CD4-positive, alpha-beta memory T cell (primary cell): ENCODE data around the gene HIP1. TPM values are rescaled to one million over a fixed set of nuclear protein-coding genes. Genes with fewer than 3 reads are reported as not detected.
"Not testable (repeated sequence)": the region's sequence is repeated elsewhere in the genome, so short reads cannot be mapped to it uniquely, and the experiment has no call there.

Experiments
- CTCF ChIA-PET: fragments of 350-600 bp; sonication (Branson Sonifier 250); formaldehyde crosslinking; loops from one replicate; lab custom pipeline; 2021; ENCODE audit warnings: inconsistent platforms; ENCODE audit not compliant: partially characterized antibody; lab: Charles Lee
- POLR2A ChIA-PET: fragments of 350-600 bp; sonication (Branson Sonifier 250); formaldehyde crosslinking; loops from one replicate; lab custom pipeline; 2021; ENCODE audit not compliant: partially characterized antibody; lab: Charles Lee
- DNase-seq, 5 donors: peaks; one replicate each; pipeline versions ENCODE4 v3.0.0 to v3.0.0-alpha.2; 2020 to 2022; ENCODE audit warnings: mixed read lengths in 1 of 5
- H3K27ac ChIP-seq: one replicate; pipeline ENCODE4 v1.7.0; 2013; ENCODE audit warnings: low read depth, low read length
- H3K27me3 ChIP-seq: 2 replicates; pipeline ENCODE4 v1.7.0; 2013; ENCODE audit warnings: mild to moderate bottlenecking, low read length, moderate library complexity; ENCODE audit not compliant: insufficient read depth
- H3K36me3 ChIP-seq: 2 replicates; pipeline ENCODE4 v1.7.0; 2013; ENCODE audit warnings: mild to moderate bottlenecking, low read length, moderate library complexity; ENCODE audit not compliant: insufficient read depth
- H3K4me1 ChIP-seq: 2 replicates; pipeline ENCODE4 v1.7.0; 2013; ENCODE audit warnings: mild to moderate bottlenecking, low read length, moderate library complexity; ENCODE audit not compliant: insufficient read depth
- H3K4me3 ChIP-seq, 2 donors: one replicate each; pipeline ENCODE4 v1.7.0; 2013; ENCODE audit warnings: low read length in 2 of 2, mild to moderate bottlenecking in 1 of 2
- H3K9me3 ChIP-seq, 2 donors: one replicate each; pipeline ENCODE4 v1.7.0; 2013; ENCODE audit warnings: low read length in 2 of 2, control low read depth in 1 of 2; ENCODE audit not compliant: control insufficient read depth in 1 of 2
- H3K27ac Mint-ChIP-seq, 7 donors: one replicate each; pipeline ENCODE4 v1.8.0; 2020 to 2021; ENCODE audit warnings: mixed read lengths in 7 of 7, mild to moderate bottlenecking in 6 of 7, inconsistent platforms in 3 of 7, moderate library complexity in 3 of 7
- H3K27me3 Mint-ChIP-seq, 2 donors: one replicate each; pipeline ENCODE4 v1.8.0; 2020 to 2021; ENCODE audit warnings: mixed read lengths in 2 of 2
- H3K36me3 Mint-ChIP-seq, 2 donors: one replicate each; pipeline ENCODE4 v1.8.0; 2020 to 2021; ENCODE audit warnings: mixed read lengths in 2 of 2, inconsistent platforms in 1 of 2, mild to moderate bottlenecking in 1 of 2
- H3K4me1 Mint-ChIP-seq, 4 donors: one replicate each; pipeline ENCODE4 v1.8.0; 2020 to 2021; ENCODE audit warnings: mixed read lengths in 4 of 4, mild to moderate bottlenecking in 1 of 4
- H3K4me3 Mint-ChIP-seq, 8 donors: one replicate each; pipeline ENCODE4 v1.8.0; 2020 to 2021; ENCODE audit warnings: mixed read lengths in 8 of 8, mild to moderate bottlenecking in 7 of 8, moderate library complexity in 6 of 8, inconsistent platforms in 3 of 8
- H3K9me3 Mint-ChIP-seq, 8 donors: one replicate each; pipeline ENCODE4 v1.8.0; 2020 to 2021; ENCODE audit warnings: mixed read lengths in 8 of 8, mild to moderate bottlenecking in 5 of 8, inconsistent platforms in 3 of 8, moderate library complexity in 1 of 8
- intact Hi-C: fragments of 100-400 bp; cut with micrococcal nuclease; formaldehyde crosslinking; loops from one replicate; pipeline ENCODE4 v1.15.1; 2023
- polyA plus RNA-seq, 2 donors: library from polyadenylated mRNA; unstranded; fragments of 300-500 nt; fragmentation: Illumina TruSeq; gene quantifications; one replicate each; pipeline ENCODE4 v1.2.3, GENCODE V29; 2021
- total RNA-seq, 2 experiments: library from RNA; stranded (reverse); gene quantifications; one replicate each; pipeline ENCODE4 v1.2.3, GENCODE V29; 2021

Gene HIP1
- total and polyA plus RNA-seq, 4 experiments from 2014 or later = 2.2 to 3.5 (median 3.1) TPM; not detected in 1

GRCh38 chr7:75567948-75568595, 170.7 kb downstream of the HIP1 start:
- ChIA-PET CTCF (no interaction called here), POLR2A (no interaction called here)
- no peak overlapping the region for H3K4me3 ChIP-seq
- H3K9me3 Mint-ChIP-seq = peaks cover 0 to 13% (median 7%) of the 10 kb centered on the region in 8 donors
- H3K9me3 ChIP-seq = no peaks in the 10 kb centered on the region
- H3K36me3 ChIP-seq = no peaks in the 10 kb centered on the region
- H3K4me3 Mint-ChIP-seq = no peak overlapping the region
- peaks cover 13 to 20% of the 10 kb centered on the region in 2 donors for H3K36me3 Mint-ChIP-seq
- intact Hi-C loops = no loop called here
- H3K27me3 Mint-ChIP-seq = no peaks in the 10 kb centered on the region
- no peaks in the 10 kb centered on the region for H3K27me3 ChIP-seq
- no peaks in the 10 kb centered on the region for H3K4me1 ChIP-seq
- H3K27ac Mint-ChIP-seq = no peak overlapping the region
- no peak overlapping the region for H3K27ac ChIP-seq
- DNase-seq = no peak
- H3K4me1 Mint-ChIP-seq = no peaks in the 10 kb centered on the region

GRCh38 chr7:75565132-75565837, 173.5 kb downstream of the HIP1 start:
- CTCF ChIA-PET = no interaction called here

GRCh38 chr7:75563171-75563570, 175.6 kb downstream of the HIP1 start:
- no peak overlapping the region for H3K4me3 Mint-ChIP-seq
- H3K27ac ChIP-seq = no peak overlapping the region

More at GRCh38 chr7:75565132-75565837, 173.5 kb downstream of the HIP1 start:
- Mint-ChIP-seq H3K9me3 (peaks cover 0 to 34% (median 20%) of the 10 kb centered on the region in 8 donors), H3K27me3 (no peaks in the 10 kb centered on the region), H3K36me3 (peaks cover 26 to 35% of the 10 kb centered on the region in 2 donors), H3K4me1 (no peaks in the 10 kb centered on the region), H3K4me3 (no peak overlapping the region), H3K27ac (no peak overlapping the region)
- H3K27me3 ChIP-seq = no peaks in the 10 kb centered on the region
- no peak overlapping the region for H3K27ac ChIP-seq
- H3K4me1 ChIP-seq = no peaks in the 10 kb centered on the region
- DNase-seq = no peak
- H3K36me3 ChIP-seq = no peaks in the 10 kb centered on the region
- peaks cover 0 to 6% of the 10 kb centered on the region in 2 donors for H3K9me3 ChIP-seq
- POLR2A ChIA-PET = interaction anchor here (0.7 kb wide), 1 partner anchor 164 kb away, joined by 3 read pairs; no protein-coding TSS in a partner anchor
- H3K4me3 ChIP-seq = no peak overlapping the region
- intact Hi-C loops = no loop called here

GRCh38 chr7:75559976-75560365, 178.8 kb downstream of the HIP1 start:
- Histone ChIP-seq H3K4me1 (no peaks in the 10 kb centered on the region), H3K27ac (no peak overlapping the region), H3K9me3 (peaks cover 0 to 6% of the 10 kb centered on the region in 2 donors), H3K36me3 (no peaks in the 10 kb centered on the region), H3K4me3 (no peak overlapping the region), H3K27me3 (no peaks in the 10 kb centered on the region)
- no peaks in the 10 kb centered on the region for H3K4me1 Mint-ChIP-seq
- peaks cover 26 to 43% of the 10 kb centered on the region in 2 donors for H3K36me3 Mint-ChIP-seq
- H3K9me3 Mint-ChIP-seq = peaks cover 0 to 34% (median 20%) of the 10 kb centered on the region in 8 donors
- H3K27me3 Mint-ChIP-seq = no peaks in the 10 kb centered on the region
- intact Hi-C loops = no loop called here
- H3K4me3 Mint-ChIP-seq = no peak overlapping the region
- POLR2A ChIA-PET = no interaction called here
- H3K27ac Mint-ChIP-seq = no peak overlapping the region
- CTCF ChIA-PET = no interaction called here
- no peak for DNase-seq

More at GRCh38 chr7:75563171-75563570, 175.6 kb downstream of the HIP1 start:
- Histone ChIP-seq H3K4me1 (no peaks in the 10 kb centered on the region), H3K9me3 (peaks cover 0 to 6% of the 10 kb centered on the region in 2 donors), H3K27me3 (no peaks in the 10 kb centered on the region), H3K4me3 (no peak overlapping the region), H3K36me3 (no peaks in the 10 kb centered on the region)
- no peak for DNase-seq
- Mint-ChIP-seq H3K36me3 (peaks cover 26 to 35% of the 10 kb centered on the region in 2 donors), H3K27me3 (no peaks in the 10 kb centered on the region), H3K4me1 (no peaks in the 10 kb centered on the region), H3K9me3 (peaks cover 0 to 34% (median 20%) of the 10 kb centered on the region in 8 donors), H3K27ac (no peak overlapping the region)
- intact Hi-C loops = no loop called here
- ChIA-PET POLR2A (no interaction called here), CTCF (no interaction called here)

GRCh38 chr7:75559355-75559975, 179.3 kb downstream of the HIP1 start:
- no peak overlapping the region for H3K4me3 Mint-ChIP-seq
- Histone ChIP-seq H3K36me3 (no peaks in the 10 kb centered on the region), H3K4me1 (no peaks in the 10 kb centered on the region), H3K9me3 (peaks cover 0 to 6% of the 10 kb centered on the region in 2 donors), H3K27me3 (no peaks in the 10 kb centered on the region), H3K27ac (no peak overlapping the region), H3K4me3 (no peak overlapping the region)
- H3K27me3 Mint-ChIP-seq = no peaks in the 10 kb centered on the region
- ChIA-PET POLR2A (no interaction called here), CTCF (no interaction called here)
- no peak for DNase-seq
- intact Hi-C loops = no loop called here
- H3K4me1 Mint-ChIP-seq = no peaks in the 10 kb centered on the region
- H3K36me3 Mint-ChIP-seq = peaks cover 24 to 43% of the 10 kb centered on the region in 2 donors
- H3K9me3 Mint-ChIP-seq = peaks cover 0 to 34% (median 20%) of the 10 kb centered on the region in 8 donors
- no peak overlapping the region for H3K27ac Mint-ChIP-seq

- POLR2A ChIA-PET, H3K27ac Mint-ChIP-seq, H3K27me3 Mint-ChIP-seq, DNase-seq, H3K9me3 ChIP-seq, H3K4me1 Mint-ChIP-seq, H3K4me3 ChIP-seq, intact Hi-C loops, H3K27me3 ChIP-seq, H3K27ac ChIP-seq, CTCF ChIA-PET, H3K4me1 ChIP-seq, H3K4me3 Mint-ChIP-seq, H3K36me3 ChIP-seq: not testable (repeated sequence)
- Mint-ChIP-seq H3K9me3 (peaks cover 0 to 12% (median 7%) of the 10 kb centered on the region in 8 donors), H3K36me3 (peaks cover 9 to 23% of the 10 kb centered on the region in 2 donors)
These were observed 181.9 kb downstream of the HIP1 start for GRCh38 chr7:75556835-75557234.

- no peaks in the 10 kb centered on the region for H3K27me3 Mint-ChIP-seq
- H3K36me3 Mint-ChIP-seq = peaks cover 2 to 14% of the 10 kb centered on the region in 2 donors
- CTCF ChIA-PET = no interaction called here
- no peaks in the 10 kb centered on the region for H3K36me3 ChIP-seq
- DNase-seq = no peak
- no peak overlapping the region for H3K4me3 Mint-ChIP-seq
- POLR2A ChIA-PET = no interaction called here
- H3K9me3 ChIP-seq = no peaks in the 10 kb centered on the region
- H3K4me1 Mint-ChIP-seq = no peaks in the 10 kb centered on the region
- H3K4me1 ChIP-seq = no peaks in the 10 kb centered on the region
- intact Hi-C loops = no loop called here
- no peak overlapping the region for H3K4me3 ChIP-seq
- H3K9me3 Mint-ChIP-seq = peaks cover 0 to under 1% (median 0%) of the 10 kb centered on the region in 8 donors
- H3K27ac ChIP-seq = no peak overlapping the region
- no peaks in the 10 kb centered on the region for H3K27me3 ChIP-seq
- H3K27ac Mint-ChIP-seq = no peak overlapping the region
These were observed 183.0 kb downstream of the HIP1 start for GRCh38 chr7:75555736-75556135.
